ENCODE data around the gene EEFSEC. TPM values are rescaled to one million over a fixed set of nuclear protein-coding genes. Genes with fewer than 3 reads are reported as not detected.

EEFSEC gene
- total and polyA plus RNA-seq, 2 experiments from 2014 or later, result 10.1 to 16.2 TPM

DNA sequence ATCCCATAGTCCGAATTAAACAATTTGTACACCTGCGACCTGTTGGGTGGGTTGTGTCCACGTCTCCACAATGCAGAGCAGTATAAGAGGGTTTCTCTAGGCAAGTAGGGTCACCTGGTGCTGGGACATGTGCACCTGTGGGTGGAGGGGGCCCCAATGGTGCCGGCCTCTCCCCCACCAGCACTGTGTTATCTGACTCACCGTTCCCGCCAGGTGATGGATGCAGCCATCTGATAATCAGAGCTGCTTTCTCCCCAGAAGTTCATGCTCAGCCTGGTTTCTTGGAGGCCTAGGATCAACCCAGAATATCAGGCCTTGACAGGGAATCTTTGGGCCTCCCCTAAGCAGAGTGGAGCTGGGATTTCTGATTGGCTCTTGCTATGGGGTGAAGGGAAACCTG, 227.4 kb downstream of the EEFSEC start:
- no peak overlapping the region for H3K4me2 ChIP-seq
- H3K27me3 ChIP-seq (ENCODE audit: insufficient read depth), result no peaks in the 10 kb centered on the region
- no peak overlapping the region for H3K4me3 ChIP-seq
- H3K4me1 ChIP-seq (ENCODE audit: insufficient read depth), result no peaks in the 10 kb centered on the region
- Mint-ChIP-seq H3K36me3 (ENCODE audit: low read depth) (no peaks in the 10 kb centered on the region), H3K9me3 (no peaks in the 10 kb centered on the region), H3K4me3 (no peak overlapping the region), H3K27ac (no peak overlapping the region), H3K4me1 (peaks cover 5% of the 10 kb centered on the region; the same call in 1 of the 3 replicates), H3K27me3 (ENCODE audit: insufficient read depth, low read depth, poor library complexity) (peaks cover 6% of the 10 kb centered on the region)
- TF ChIP-seq, protein P1, sequence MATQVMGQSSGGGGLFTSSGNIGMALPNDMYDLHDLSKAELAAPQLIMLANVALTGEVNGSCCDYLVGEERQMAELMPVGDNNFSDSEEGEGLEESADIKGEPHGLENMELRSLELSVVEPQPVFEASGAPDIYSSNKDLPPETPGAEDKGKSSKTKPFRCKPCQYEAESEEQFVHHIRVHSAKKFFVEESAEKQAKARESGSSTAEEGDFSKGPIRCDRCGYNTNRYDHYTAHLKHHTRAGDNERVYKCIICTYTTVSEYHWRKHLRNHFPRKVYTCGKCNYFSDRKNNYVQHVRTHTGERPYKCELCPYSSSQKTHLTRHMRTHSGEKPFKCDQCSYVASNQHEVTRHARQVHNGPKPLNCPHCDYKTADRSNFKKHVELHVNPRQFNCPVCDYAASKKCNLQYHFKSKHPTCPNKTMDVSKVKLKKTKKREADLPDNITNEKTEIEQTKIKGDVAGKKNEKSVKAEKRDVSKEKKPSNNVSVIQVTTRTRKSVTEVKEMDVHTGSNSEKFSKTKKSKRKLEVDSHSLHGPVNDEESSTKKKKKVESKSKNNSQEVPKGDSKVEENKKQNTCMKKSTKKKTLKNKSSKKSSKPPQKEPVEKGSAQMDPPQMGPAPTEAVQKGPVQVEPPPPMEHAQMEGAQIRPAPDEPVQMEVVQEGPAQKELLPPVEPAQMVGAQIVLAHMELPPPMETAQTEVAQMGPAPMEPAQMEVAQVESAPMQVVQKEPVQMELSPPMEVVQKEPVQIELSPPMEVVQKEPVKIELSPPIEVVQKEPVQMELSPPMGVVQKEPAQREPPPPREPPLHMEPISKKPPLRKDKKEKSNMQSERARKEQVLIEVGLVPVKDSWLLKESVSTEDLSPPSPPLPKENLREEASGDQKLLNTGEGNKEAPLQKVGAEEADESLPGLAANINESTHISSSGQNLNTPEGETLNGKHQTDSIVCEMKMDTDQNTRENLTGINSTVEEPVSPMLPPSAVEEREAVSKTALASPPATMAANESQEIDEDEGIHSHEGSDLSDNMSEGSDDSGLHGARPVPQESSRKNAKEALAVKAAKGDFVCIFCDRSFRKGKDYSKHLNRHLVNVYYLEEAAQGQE (IDR thresholded peaks at IDR 0.05; ENCODE audit: unreplicated experiment), result no peak
- TF ChIP-seq, protein P2, sequence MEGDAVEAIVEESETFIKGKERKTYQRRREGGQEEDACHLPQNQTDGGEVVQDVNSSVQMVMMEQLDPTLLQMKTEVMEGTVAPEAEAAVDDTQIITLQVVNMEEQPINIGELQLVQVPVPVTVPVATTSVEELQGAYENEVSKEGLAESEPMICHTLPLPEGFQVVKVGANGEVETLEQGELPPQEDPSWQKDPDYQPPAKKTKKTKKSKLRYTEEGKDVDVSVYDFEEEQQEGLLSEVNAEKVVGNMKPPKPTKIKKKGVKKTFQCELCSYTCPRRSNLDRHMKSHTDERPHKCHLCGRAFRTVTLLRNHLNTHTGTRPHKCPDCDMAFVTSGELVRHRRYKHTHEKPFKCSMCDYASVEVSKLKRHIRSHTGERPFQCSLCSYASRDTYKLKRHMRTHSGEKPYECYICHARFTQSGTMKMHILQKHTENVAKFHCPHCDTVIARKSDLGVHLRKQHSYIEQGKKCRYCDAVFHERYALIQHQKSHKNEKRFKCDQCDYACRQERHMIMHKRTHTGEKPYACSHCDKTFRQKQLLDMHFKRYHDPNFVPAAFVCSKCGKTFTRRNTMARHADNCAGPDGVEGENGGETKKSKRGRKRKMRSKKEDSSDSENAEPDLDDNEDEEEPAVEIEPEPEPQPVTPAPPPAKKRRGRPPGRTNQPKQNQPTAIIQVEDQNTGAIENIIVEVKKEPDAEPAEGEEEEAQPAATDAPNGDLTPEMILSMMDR (conservative IDR thresholded peaks at IDR 0.05; ENCODE audit: low read depth in 2 of 2), result no peak
- TF ChIP-seq, protein P3, sequence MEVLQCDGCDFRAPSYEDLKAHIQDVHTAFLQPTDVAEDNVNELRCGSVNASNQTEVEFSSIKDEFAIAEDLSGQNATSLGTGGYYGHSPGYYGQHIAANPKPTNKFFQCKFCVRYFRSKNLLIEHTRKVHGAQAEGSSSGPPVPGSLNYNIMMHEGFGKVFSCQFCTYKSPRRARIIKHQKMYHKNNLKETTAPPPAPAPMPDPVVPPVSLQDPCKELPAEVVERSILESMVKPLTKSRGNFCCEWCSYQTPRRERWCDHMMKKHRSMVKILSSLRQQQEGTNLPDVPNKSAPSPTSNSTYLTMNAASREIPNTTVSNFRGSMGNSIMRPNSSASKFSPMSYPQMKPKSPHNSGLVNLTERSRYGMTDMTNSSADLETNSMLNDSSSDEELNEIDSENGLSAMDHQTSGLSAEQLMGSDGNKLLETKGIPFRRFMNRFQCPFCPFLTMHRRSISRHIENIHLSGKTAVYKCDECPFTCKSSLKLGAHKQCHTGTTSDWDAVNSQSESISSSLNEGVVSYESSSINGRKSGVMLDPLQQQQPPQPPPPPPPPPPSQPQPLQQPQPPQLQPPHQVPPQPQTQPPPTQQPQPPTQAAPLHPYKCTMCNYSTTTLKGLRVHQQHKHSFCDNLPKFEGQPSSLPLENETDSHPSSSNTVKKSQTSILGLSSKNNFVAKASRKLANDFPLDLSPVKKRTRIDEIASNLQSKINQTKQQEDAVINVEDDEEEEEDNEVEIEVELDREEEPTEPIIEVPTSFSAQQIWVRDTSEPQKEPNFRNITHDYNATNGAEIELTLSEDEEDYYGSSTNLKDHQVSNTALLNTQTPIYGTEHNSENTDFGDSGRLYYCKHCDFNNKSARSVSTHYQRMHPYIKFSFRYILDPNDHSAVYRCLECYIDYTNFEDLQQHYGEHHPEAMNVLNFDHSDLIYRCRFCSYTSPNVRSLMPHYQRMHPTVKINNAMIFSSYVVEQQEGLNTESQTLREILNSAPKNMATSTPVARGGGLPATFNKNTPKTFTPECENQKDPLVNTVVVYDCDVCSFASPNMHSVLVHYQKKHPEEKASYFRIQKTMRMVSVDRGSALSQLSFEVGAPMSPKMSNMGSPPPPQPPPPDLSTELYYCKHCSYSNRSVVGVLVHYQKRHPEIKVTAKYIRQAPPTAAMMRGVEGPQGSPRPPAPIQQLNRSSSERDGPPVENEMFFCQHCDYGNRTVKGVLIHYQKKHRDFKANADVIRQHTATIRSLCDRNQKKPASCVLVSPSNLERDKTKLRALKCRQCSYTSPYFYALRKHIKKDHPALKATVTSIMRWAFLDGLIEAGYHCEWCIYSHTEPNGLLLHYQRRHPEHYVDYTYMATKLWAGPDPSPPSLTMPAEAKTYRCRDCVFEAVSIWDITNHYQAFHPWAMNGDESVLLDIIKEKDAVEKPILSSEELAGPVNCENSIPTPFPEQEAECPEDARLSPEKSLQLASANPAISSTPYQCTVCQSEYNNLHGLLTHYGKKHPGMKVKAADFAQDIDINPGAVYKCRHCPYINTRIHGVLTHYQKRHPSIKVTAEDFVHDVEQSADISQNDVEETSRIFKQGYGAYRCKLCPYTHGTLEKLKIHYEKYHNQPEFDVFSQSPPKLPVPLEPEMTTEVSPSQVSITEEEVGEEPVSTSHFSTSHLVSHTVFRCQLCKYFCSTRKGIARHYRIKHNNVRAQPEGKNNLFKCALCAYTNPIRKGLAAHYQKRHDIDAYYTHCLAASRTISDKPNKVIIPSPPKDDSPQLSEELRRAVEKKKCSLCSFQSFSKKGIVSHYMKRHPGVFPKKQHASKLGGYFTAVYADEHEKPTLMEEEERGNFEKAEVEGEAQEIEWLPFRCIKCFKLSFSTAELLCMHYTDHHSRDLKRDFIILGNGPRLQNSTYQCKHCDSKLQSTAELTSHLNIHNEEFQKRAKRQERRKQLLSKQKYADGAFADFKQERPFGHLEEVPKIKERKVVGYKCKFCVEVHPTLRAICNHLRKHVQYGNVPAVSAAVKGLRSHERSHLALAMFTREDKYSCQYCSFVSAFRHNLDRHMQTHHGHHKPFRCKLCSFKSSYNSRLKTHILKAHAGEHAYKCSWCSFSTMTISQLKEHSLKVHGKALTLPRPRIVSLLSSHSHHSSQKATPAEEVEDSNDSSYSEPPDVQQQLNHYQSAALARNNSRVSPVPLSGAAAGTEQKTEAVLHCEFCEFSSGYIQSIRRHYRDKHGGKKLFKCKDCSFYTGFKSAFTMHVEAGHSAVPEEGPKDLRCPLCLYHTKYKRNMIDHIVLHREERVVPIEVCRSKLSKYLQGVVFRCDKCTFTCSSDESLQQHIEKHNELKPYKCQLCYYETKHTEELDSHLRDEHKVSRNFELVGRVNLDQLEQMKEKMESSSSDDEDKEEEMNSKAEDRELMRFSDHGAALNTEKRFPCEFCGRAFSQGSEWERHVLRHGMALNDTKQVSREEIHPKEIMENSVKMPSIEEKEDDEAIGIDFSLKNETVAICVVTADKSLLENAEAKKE (CRISPR knock-in tag; IDR thresholded peaks at IDR 0.05), result no peak
- no peak for TF ChIP-seq NANOG (IDR thresholded peaks at IDR 0.05; ENCODE audit: borderline replicate concordance)
- TF ChIP-seq CREB1 (CRISPR knock-in tag; IDR thresholded peaks at IDR 0.05; ENCODE audit: low read depth), result no peak
- TF ChIP-seq ZNF114 (CRISPR knock-in tag; IDR thresholded peaks at IDR 0.05), result no peak
- no peak for TF ChIP-seq JUNB (IDR thresholded peaks at IDR 0.05; ENCODE audit: unreplicated experiment)
- no peak for TF ChIP-seq ZNF331 (CRISPR knock-in tag; IDR thresholded peaks at IDR 0.05; ENCODE audit: low read depth)
- no peak for TF ChIP-seq POLR2AphosphoS5 (IDR thresholded peaks at IDR 0.05; ENCODE audit: low read depth)
- TF ChIP-seq STAT1 (IDR thresholded peaks at IDR 0.05; ENCODE audit: unreplicated experiment), result no peak
- TF ChIP-seq EZH2 (IDR thresholded peaks at IDR 0.05; ENCODE audit: low read depth, unreplicated experiment), result no peak
- TF ChIP-seq, protein P4, sequence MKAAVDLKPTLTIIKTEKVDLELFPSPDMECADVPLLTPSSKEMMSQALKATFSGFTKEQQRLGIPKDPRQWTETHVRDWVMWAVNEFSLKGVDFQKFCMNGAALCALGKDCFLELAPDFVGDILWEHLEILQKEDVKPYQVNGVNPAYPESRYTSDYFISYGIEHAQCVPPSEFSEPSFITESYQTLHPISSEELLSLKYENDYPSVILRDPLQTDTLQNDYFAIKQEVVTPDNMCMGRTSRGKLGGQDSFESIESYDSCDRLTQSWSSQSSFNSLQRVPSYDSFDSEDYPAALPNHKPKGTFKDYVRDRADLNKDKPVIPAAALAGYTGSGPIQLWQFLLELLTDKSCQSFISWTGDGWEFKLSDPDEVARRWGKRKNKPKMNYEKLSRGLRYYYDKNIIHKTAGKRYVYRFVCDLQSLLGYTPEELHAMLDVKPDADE (IDR thresholded peaks at IDR 0.05), result no peak
- TF ChIP-seq EZH2phosphoT487 (IDR thresholded peaks at IDR 0.05; ENCODE audit: unreplicated experiment), result no peak
- H3F3A ChIP-seq (replicated peaks; ENCODE audit: low read depth), result no peaks in the 10 kb centered on the region
- no peaks in the 10 kb centered on the region for H3K36me3 ChIP-seq (ENCODE audit: insufficient read depth)
- no peaks in the 10 kb centered on the region for H3K9me2 ChIP-seq (ENCODE audit: insufficient read depth)
- no peak for DNase-seq (ENCODE audit: low spot score)
- no peak overlapping the region for H2AFZ ChIP-seq
- no peaks in the 10 kb centered on the region for H3K79me2 ChIP-seq (replicated peaks; ENCODE audit: insufficient read depth)
- H3K27ac ChIP-seq (ENCODE audit: low read depth), result no peak overlapping the region
- peaks cover 7% of the 10 kb centered on the region for H4K20me1 ChIP-seq (replicated peaks; ENCODE audit: insufficient read depth)
- ATAC-seq, result no peak
